HepG2 (cell line): Measurements from ENCODE around the gene EEPD1. TPM values are rescaled to one million over a fixed set of nuclear protein-coding genes. Genes with fewer than 3 reads are reported as not detected.

Source experiments
- ATF2 ChIP-seq: sonication (generic); formaldehyde crosslinking; IDR thresholded peaks from 2 replicates; pipeline ENCODE4 v1.4.0; 2020; ENCODE audit warnings: missing genetic modification reagents
- CREB1 ChIP-seq, 2 experiments: fragments of 450-650 bp in 1 of 2; IDR thresholded peaks; 2 replicates each; pipeline ENCODE4 v1.6.1; 2016 to 2017; ENCODE audit warnings: control low read depth in 1 of 2, mild to moderate bottlenecking in 1 of 2, missing compliant biosample characterization in 1 of 2, missing genetic modification characterization in 1 of 2
- FOXP4 ChIP-seq: sonication (generic); formaldehyde crosslinking; IDR thresholded peaks from 2 replicates; pipeline ENCODE4 v1.4.0; 2020; ENCODE audit warnings: missing genetic modification reagents
- GABPB1 ChIP-seq: IDR thresholded peaks from 2 replicates; pipeline ENCODE4 v1.6.1; 2016; ENCODE audit warnings: mild to moderate bottlenecking, missing genetic modification reagents, moderate library complexity, missing compliant biosample characterization
- GATAD2A ChIP-seq: IDR thresholded peaks from 2 replicates; pipeline ENCODE4 v1.6.1; 2016
- HDAC2 ChIP-seq: sonication (generic); formaldehyde crosslinking; IDR thresholded peaks from 2 replicates; pipeline ENCODE4 v1.4.0; 2020; ENCODE audit warnings: missing genetic modification reagents
- HMGXB3 ChIP-seq: sonication (generic); formaldehyde crosslinking; IDR thresholded peaks from 2 replicates; pipeline ENCODE4 v1.4.0; 2020; ENCODE audit warnings: missing genetic modification reagents, borderline replicate concordance
- JUN ChIP-seq: sonication (generic); formaldehyde crosslinking; IDR thresholded peaks from 2 replicates; pipeline ENCODE4 v1.4.0; 2020; ENCODE audit warnings: mild to moderate bottlenecking, missing genetic modification reagents
- KMT2B ChIP-seq: IDR thresholded peaks from 2 replicates; pipeline ENCODE4 v1.6.1; 2016; ENCODE audit warnings: missing genetic modification reagents, missing compliant biosample characterization
- NFKBIZ ChIP-seq: IDR thresholded peaks from 2 replicates; pipeline ENCODE4 v1.6.1; 2018; ENCODE audit warnings: missing genetic modification reagents, missing compliant biosample characterization
- UBTF ChIP-seq: sonication (generic); formaldehyde crosslinking; IDR thresholded peaks from 2 replicates; pipeline ENCODE4 v1.4.0; 2020; ENCODE audit warnings: mild to moderate bottlenecking, missing genetic modification reagents
- XBP1 ChIP-seq: sonication (generic); formaldehyde crosslinking; IDR thresholded peaks from 2 replicates; pipeline ENCODE4 v1.5.0; 2020; ENCODE audit warnings: missing genetic modification reagents
- ZFP91 ChIP-seq: sonication (generic); formaldehyde crosslinking; IDR thresholded peaks from 2 replicates; pipeline ENCODE4 v1.9.0; 2022; ENCODE audit warnings: missing genetic modification reagents, mild to moderate bottlenecking, borderline replicate concordance
- ZNF124 ChIP-seq: sonication (generic); formaldehyde crosslinking; IDR thresholded peaks from 2 replicates; pipeline ENCODE4 v1.4.0; 2020; ENCODE audit warnings: missing genetic modification reagents
- ZNF17 ChIP-seq: sonication (generic); formaldehyde crosslinking; IDR thresholded peaks from 2 replicates; pipeline ENCODE4 v1.5.0; 2020; ENCODE audit warnings: mild to moderate bottlenecking, missing genetic modification reagents
- ZNF441 ChIP-seq: sonication (generic); formaldehyde crosslinking; IDR thresholded peaks from 2 replicates; pipeline ENCODE4 v1.7.0; 2021; ENCODE audit warnings: missing genetic modification reagents, borderline replicate concordance
- polyA plus RNA-seq, 8 experiments: library from polyadenylated mRNA; depleted of rRNA in 3 of 8; stranded (reverse) in 7 of 8; unstranded in 1 of 8; fragments of >200 nt; fragmentation: Illumina TruSeq in 4 of 8; extraction: Trizol in 4 of 8; gene quantifications; 2 replicates each; pipeline versions ENCODE4 v1.2.1 to v1.2.3, GENCODE V29; 2011 to 2016; ENCODE audit warnings: low read depth in 4 of 8, missing spikeins in 1 of 8, mixed read lengths in 1 of 8; ENCODE audit not compliant: insufficient read depth in 1 of 8
- total RNA-seq, 5 experiments: library from RNA; depleted of rRNA; stranded (reverse); fragments of >200 nt; fragmentation: Illumina TruSeq; extraction: Trizol; gene quantifications; 2 replicates each; pipeline ENCODE4 v1.2.3, GENCODE V29; 2016; ENCODE audit warnings: low read depth in 1 of 5

The EEPD1 gene
- total and polyA plus RNA-seq, 2 of the 13 experiments (the other 11 are each of a cell fraction or from before 2014, with no cell fraction given): 10.1 to 16.4 TPM

- TF ChIP-seq HMGXB3 (CRISPR knock-in tag) (0 out of 2 replicates have a peak, but pooled peaks have one; percentile 28), ZFP91 (CRISPR knock-in tag) (peak; percentile 36; the same call in 1 of the 2 replicates), XBP1 (no peak; the same call in 1 of the 2 replicates), ATF2 (peak; percentile 35; the same call in 1 of the 2 replicates), KMT2B (peak; percentile 70), UBTF (CRISPR knock-in tag) (peak; percentile 43), ZNF441 (CRISPR knock-in tag) (peak; percentile 41; the same call in 1 of the 2 replicates), ZNF17 (CRISPR knock-in tag) (0 out of 2 replicates have a peak, but pooled peaks have one; percentile 16), FOXP4 (CRISPR knock-in tag) (peak; percentile 100), HDAC2 (peak; percentile 96), CREB1 (IDR thresholded peaks at IDR 0.05) (no peak), CREB1 (CRISPR knock-in tag; IDR thresholded peaks at IDR 0.05) (peak; percentile 38; the same call in 1 of the 2 replicates), GABPB1 (CRISPR knock-in tag) (peak; percentile 47; the same call in 1 of the 2 replicates), JUN (CRISPR knock-in tag) (0 out of 2 replicates have a peak, but pooled peaks have one; percentile 49), ZNF124 (CRISPR knock-in tag) (peak; percentile 69; the same call in 1 of the 2 replicates), NFKBIZ (CRISPR knock-in tag) (0 out of 2 replicates have a peak, but pooled peaks have one; percentile 67), GATAD2A (CRISPR knock-in tag) (peak; percentile 93)
Observed at GRCh38 chr7:36287371-36288241, 134.6 kb downstream of the EEPD1 start (continued).
